Activated CD4-positive, alpha-beta memory T cell treated with anti-CD3 and anti-CD28 coated beads for 36 hours (primary cell): ENCODE measurements around the gene NIPAL1. TPM values are rescaled to one million over a fixed set of nuclear protein-coding genes. Genes with fewer than 3 reads are reported as not detected.

Source experiments
- CTCF ChIA-PET: fragments of 350-600 bp; sonication (Branson Sonifier 250); formaldehyde crosslinking; loops from one replicate; lab custom pipeline; 2021; ENCODE audit warnings: antibody characterized with exemption, inconsistent platforms; lab: Charles Lee
- POLR2A ChIA-PET: fragments of 350-600 bp; sonication (Branson Sonifier 250); formaldehyde crosslinking; loops from one replicate; lab custom pipeline; 2021; ENCODE audit warnings: antibody characterized with exemption; lab: Charles Lee
- DNase-seq: peaks from one replicate; pipeline ENCODE4 v3.0.0-alpha.2; 2020
- H3K27ac Mint-ChIP-seq: one replicate; pipeline ENCODE4 v1.8.0; 2021; ENCODE audit warnings: mixed read lengths
- H3K27me3 Mint-ChIP-seq: one replicate; pipeline ENCODE4 v1.8.0; 2021; ENCODE audit warnings: mixed read lengths
- H3K36me3 Mint-ChIP-seq: one replicate; pipeline ENCODE4 v1.8.0; 2021; ENCODE audit warnings: mixed read lengths
- H3K4me1 Mint-ChIP-seq: one replicate; pipeline ENCODE4 v1.8.0; 2021; ENCODE audit warnings: low read depth, mixed read lengths
- H3K4me3 Mint-ChIP-seq: one replicate; pipeline ENCODE4 v1.8.0; 2021; ENCODE audit warnings: mild to moderate bottlenecking, mixed read lengths
- H3K9me3 Mint-ChIP-seq: one replicate; pipeline ENCODE4 v1.8.0; 2021; ENCODE audit warnings: mixed read lengths
- intact Hi-C: fragments of 100-400 bp; cut with micrococcal nuclease; formaldehyde crosslinking; loops from one replicate; pipeline ENCODE4 v1.15.1; 2023
- total RNA-seq, 2 experiments: library from RNA; stranded (reverse); gene quantifications; one replicate each; pipeline ENCODE4 v1.2.3, GENCODE V29; 2021

The NIPAL1 gene
- total RNA-seq, 2 experiments from 2014 or later = 1.3 to 1.9 TPM

DNA sequence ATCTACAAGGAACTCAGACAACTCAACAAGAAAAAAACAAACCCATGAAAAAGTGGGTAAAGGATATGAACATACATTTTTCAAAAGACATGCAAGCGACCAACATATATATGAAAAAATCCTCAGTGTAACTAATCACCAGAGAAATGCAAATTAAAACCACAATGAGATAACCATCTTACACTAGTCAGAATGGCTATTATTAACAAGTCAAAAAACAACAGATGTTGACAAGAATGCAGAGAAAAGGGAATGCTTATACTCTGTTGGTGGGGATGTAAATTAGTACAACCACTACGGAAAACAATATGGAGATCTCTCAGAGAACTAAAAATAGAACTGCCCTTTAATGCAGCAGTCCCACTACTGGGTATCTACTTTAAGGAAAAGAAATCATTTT is 12.1 kb downstream of the NIPAL1 start:
- Mint-ChIP-seq H3K9me3 (no peaks in the 10 kb centered on the region), H3K27me3 (peaks cover 10% of the 10 kb centered on the region), H3K27ac (no peak overlapping the region), H3K4me3 (no peak overlapping the region), H3K36me3 (no peaks in the 10 kb centered on the region), H3K4me1 (peaks cover 21% of the 10 kb centered on the region)
- CTCF ChIA-PET = interaction anchor here (1.6 kb wide), 1 partner anchor 58 kb away, joined by 3 read pairs; no protein-coding TSS in a partner anchor
- POLR2A ChIA-PET = interaction anchor here (0.7 kb wide), 1 partner anchor 13 kb away, joined by 3 read pairs; no protein-coding TSS in a partner anchor
- DNase-seq = no peak
- intact Hi-C loops = no loop called here

DNA sequence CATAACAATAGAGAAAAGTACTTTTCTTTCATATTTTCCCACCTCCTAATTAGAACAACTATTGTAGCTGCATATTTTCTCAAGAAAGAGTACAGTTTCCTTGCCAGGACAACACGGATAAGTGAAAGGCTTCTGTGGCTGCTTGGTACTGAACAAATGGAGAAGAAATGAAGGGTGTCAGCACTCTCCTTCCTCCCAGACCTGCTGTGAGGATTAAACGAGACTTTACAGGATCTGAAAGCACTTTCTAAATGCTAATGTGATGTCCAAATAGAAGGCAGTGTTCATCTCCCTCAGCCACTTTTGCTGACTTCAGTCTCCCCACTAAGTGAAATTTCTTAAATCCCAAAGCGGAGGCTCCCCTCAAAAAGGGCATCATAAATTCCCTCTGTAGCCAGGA is 13.9 kb downstream of the NIPAL1 start:
- H3K9me3 Mint-ChIP-seq = no peaks in the 10 kb centered on the region
- no peak overlapping the region for H3K4me3 Mint-ChIP-seq
- H3K4me1 Mint-ChIP-seq = peaks cover 36% of the 10 kb centered on the region
- H3K27me3 Mint-ChIP-seq = peaks cover 4% of the 10 kb centered on the region
- no peaks in the 10 kb centered on the region for H3K36me3 Mint-ChIP-seq
- no peak overlapping the region for H3K27ac Mint-ChIP-seq
- DNase-seq = no peak
- CTCF ChIA-PET = no interaction called here
- POLR2A ChIA-PET = no interaction called here
- intact Hi-C loops = no loop called here

DNA sequence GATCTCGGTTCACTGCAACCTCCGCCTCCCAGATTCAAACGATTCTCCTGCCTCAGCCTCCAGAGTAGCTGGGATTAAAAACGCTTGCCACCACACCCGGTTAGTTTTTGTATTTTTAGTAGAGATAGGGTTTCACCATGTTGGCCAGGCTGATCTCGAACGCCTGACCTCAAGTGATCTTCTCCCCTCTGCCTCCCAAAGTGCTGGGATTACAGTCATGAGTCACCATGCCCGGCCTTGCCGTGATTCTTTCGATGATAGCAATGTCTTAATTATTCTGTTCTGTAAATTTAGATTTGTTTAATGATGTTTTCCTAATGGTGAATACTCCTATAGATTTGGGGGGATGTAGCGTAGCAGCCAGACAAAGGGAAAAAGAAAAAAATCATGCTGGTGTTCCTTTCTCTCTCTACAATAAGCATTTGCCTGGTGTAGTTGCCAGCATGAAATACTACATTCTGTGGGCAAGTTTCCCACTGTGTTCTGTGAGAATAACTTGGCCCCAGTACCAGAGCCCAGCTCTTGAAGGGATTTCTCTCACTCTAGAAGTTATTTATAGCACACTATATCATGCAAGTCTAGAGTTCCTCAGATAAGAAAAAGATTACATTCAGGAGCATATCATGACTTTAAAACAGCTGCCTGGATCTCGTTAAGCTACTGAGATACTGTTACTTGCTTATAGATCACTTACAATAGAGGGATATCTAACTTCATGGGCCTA is 15.4 kb downstream of the NIPAL1 start:
- ChIA-PET POLR2A (no interaction called here), CTCF (interaction anchor here (0.8 to 5.7 kb wide), 7 partner anchors 15 to 288 kb away, joined by 3 to 87 read pairs (median 16); partner anchors contain the start of gene CORIN)
- Mint-ChIP-seq H3K4me3 (no peak overlapping the region), H3K36me3 (peaks cover 2% of the 10 kb centered on the region), H3K9me3 (peaks cover 3% of the 10 kb centered on the region), H3K27me3 (peaks cover 4% of the 10 kb centered on the region), H3K4me1 (peaks cover 48% of the 10 kb centered on the region), H3K27ac (no peak overlapping the region)
- intact Hi-C loops = loop anchor here (2.0 kb wide), 1 partner anchor 55 kb away; no protein-coding TSS in a partner anchor
- no peak for DNase-seq

DNA sequence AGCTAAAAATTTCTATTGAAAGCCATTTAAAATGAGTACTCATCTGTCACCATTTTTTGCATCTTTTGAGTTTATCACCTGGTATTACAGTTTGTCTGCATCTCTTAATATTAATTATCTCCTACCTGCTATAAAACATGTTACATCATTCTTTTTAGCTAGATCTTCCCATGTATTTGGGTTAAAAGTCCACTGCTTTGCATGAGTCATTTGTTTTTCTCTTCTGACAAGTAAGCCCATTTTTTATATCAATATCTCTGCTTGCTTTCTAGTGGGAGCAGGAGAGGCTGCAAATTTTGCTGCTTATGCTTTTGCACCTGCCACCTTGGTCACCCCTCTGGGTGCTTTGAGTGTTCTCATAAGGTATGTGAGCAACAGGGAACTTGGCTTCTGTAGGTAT is 16.1 kb downstream of the NIPAL1 start:
- no peak overlapping the region for H3K4me3 Mint-ChIP-seq
- CTCF ChIA-PET = interaction anchor here (0.8 to 5.7 kb wide), 8 partner anchors 14 to 287 kb away, joined by 3 to 87 read pairs (median 10); partner anchors contain the start of gene CORIN
- H3K9me3 Mint-ChIP-seq = peaks cover 3% of the 10 kb centered on the region
- peaks cover 2% of the 10 kb centered on the region for H3K36me3 Mint-ChIP-seq
- H3K27me3 Mint-ChIP-seq = peaks cover 4% of the 10 kb centered on the region
- intact Hi-C loops = loop anchor here (2.0 kb wide), 1 partner anchor 54 kb away; no protein-coding TSS in a partner anchor
- DNase-seq = no peak
- peaks cover 49% of the 10 kb centered on the region for H3K4me1 Mint-ChIP-seq
- POLR2A ChIA-PET = no interaction called here
- H3K27ac Mint-ChIP-seq = no peak overlapping the region

DNA sequence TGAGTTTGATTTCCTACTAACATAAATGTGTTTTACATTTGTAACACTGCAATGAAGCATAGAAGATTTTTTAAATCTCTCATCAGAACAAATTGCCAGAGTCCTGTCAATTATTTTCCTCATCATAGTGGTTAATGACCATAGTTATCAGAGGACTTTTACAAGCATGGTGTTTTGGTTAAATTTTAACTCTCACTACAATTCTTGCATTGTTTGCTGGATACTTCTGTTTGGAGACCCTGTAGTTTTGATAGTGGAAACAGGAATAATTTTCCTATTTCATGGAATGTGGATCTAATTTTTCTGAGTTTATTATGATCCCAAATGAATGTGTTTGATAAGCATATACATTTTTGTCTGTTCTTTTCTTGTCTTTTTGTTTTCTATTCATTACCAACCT is 16.8 kb downstream of the NIPAL1 start:
- peaks cover 3% of the 10 kb centered on the region for H3K9me3 Mint-ChIP-seq
- intact Hi-C loops = loop anchor here (2.0 kb wide), 1 partner anchor 53 kb away; no protein-coding TSS in a partner anchor
- H3K4me1 Mint-ChIP-seq = peaks cover 42% of the 10 kb centered on the region
- H3K4me3 Mint-ChIP-seq = no peak overlapping the region
- H3K36me3 Mint-ChIP-seq = peaks cover 2% of the 10 kb centered on the region
- POLR2A ChIA-PET = no interaction called here
- CTCF ChIA-PET = interaction anchor here (1.2 to 5.7 kb wide), 13 partner anchors 9 to 106 kb away, joined by 3 to 87 read pairs (median 16); no protein-coding TSS in a partner anchor
- H3K27ac Mint-ChIP-seq = no peak overlapping the region
- no peak for DNase-seq
- peaks cover 4% of the 10 kb centered on the region for H3K27me3 Mint-ChIP-seq

DNA sequence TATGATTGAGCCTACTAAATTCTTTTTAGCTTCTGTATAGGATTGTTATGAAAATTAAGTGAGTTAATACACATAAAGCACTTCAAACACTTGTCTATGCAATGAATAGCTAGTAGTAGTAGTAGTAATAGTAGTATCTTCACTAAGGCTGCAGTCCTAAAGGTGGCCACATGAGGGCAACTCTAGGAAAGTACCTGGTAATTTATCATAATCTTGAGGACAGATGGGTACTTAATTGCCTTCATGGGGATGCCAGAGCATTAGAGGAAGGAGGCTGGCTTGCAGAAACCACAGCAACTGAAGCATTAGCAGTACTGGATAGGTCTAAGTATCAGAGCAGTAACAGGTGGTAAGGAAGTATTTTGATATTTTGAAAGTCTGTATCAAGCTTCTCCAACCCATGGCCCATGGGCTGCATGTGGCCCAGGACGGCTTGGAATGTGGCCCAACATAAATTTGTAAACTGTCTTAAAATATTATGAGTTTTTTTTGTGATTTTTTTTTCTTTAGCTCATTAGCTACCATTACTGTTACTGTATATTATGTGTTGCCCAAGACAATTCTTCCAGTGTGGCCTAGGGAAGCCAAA is 17.3 kb downstream of the NIPAL1 start:
- H3K27ac Mint-ChIP-seq = no peak overlapping the region
- peaks cover 2% of the 10 kb centered on the region for H3K36me3 Mint-ChIP-seq

DNA sequence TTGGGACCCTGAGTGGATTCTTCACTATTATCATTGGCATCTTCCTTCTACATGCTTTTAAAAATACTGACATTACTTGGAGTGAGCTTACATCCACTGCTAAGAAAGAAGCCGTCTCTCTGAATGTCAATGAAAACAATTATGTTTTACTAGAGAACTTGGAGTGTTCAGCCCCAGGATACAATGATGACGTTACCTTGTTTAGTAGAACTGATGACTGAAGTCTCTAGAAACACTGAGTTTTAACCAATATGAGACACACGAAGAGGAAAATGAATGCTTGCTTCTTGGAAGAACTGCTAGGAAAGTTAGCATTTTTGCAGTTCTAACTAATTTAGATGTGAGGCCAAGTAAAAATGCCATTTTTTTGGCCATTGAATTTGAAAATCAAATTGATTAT is 19.4 kb downstream of the NIPAL1 start:
- peaks cover 34% of the 10 kb centered on the region for H3K4me1 Mint-ChIP-seq
- DNase-seq = no peak
- H3K27ac Mint-ChIP-seq = peak overlapping the region; percentile 90
- H3K9me3 Mint-ChIP-seq = peaks cover 3% of the 10 kb centered on the region
- H3K27me3 Mint-ChIP-seq = peaks cover 2% of the 10 kb centered on the region
- intact Hi-C loops = loop anchor here (1.0 to 5.0 kb wide), 14 partner anchors 9 to 305 kb away; partner anchors contain the start of genes CNGA1, CORIN, NFXL1 and NIPAL1
- CTCF ChIA-PET = interaction anchor here (1.0 to 5.7 kb wide), 13 partner anchors 8 to 197 kb away, joined by 3 to 87 read pairs (median 15); no protein-coding TSS in a partner anchor
- POLR2A ChIA-PET = interaction anchor here (0.9 to 2.3 kb wide), 12 partner anchors 9 to 197 kb away, joined by 3 to 10 read pairs (median 4); partner anchors contain the start of genes CNGA1, NIPAL1 and TXK
- peaks cover 2% of the 10 kb centered on the region for H3K36me3 Mint-ChIP-seq
- no peak overlapping the region for H3K4me3 Mint-ChIP-seq

More for the DNA sequence above, 17.3 kb downstream of the NIPAL1 start:
- Mint-ChIP-seq H3K4me1 (peaks cover 37% of the 10 kb centered on the region), H3K4me3 (no peak overlapping the region), H3K9me3 (peaks cover 3% of the 10 kb centered on the region), H3K27me3 (peaks cover 6% of the 10 kb centered on the region)
- POLR2A ChIA-PET = interaction anchor here (0.9 kb wide), 1 partner anchor 32 kb away, joined by 3 read pairs; no protein-coding TSS in a partner anchor
- intact Hi-C loops = loop anchor here (2.0 kb wide), 1 partner anchor 53 kb away; no protein-coding TSS in a partner anchor
- CTCF ChIA-PET = interaction anchor here (0.9 to 5.7 kb wide), 20 partner anchors 8 to 106 kb away, joined by 3 to 87 read pairs (median 8); no protein-coding TSS in a partner anchor
- peak; percentile 69 for DNase-seq

DNA sequence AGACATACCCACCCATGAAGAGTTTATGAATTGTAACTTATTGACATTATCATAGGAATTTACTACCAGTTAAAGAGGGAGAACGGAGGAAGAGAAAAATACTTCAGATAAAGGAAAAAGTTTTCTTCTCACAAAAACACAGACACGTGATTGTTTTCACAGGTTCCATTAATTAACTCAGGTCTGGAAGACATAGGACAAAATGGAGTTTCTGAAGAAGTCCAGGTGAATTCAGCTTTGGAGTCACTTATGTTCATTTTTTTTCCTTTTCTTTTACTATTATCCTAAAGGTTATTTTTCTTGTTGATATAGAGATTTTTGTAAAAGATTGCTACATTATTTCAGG is 20.5 kb downstream of the NIPAL1 start:
- POLR2A ChIA-PET = interaction anchor here (0.9 to 2.3 kb wide), 6 partner anchors 11 to 99 kb away, joined by 3 to 10 read pairs (median 5); partner anchors contain the start of genes CNGA1, NIPAL1 and TXK
- Mint-ChIP-seq H3K36me3 (peaks cover 2% of the 10 kb centered on the region), H3K27me3 (peaks cover 7% of the 10 kb centered on the region), H3K4me3 (no peak overlapping the region), H3K27ac (no peak overlapping the region), H3K9me3 (peaks cover 3% of the 10 kb centered on the region), H3K4me1 (peaks cover 42% of the 10 kb centered on the region)
- intact Hi-C loops = loop anchor here (2.0 to 5.0 kb wide), 3 partner anchors 58 to 200 kb away; partner anchors contain the start of genes CORIN and NFXL1
- DNase-seq = no peak
- CTCF ChIA-PET = interaction anchor here (1.1 to 5.7 kb wide), 8 partner anchors 9 to 198 kb away, joined by 3 to 87 read pairs (median 6); no protein-coding TSS in a partner anchor

DNA sequence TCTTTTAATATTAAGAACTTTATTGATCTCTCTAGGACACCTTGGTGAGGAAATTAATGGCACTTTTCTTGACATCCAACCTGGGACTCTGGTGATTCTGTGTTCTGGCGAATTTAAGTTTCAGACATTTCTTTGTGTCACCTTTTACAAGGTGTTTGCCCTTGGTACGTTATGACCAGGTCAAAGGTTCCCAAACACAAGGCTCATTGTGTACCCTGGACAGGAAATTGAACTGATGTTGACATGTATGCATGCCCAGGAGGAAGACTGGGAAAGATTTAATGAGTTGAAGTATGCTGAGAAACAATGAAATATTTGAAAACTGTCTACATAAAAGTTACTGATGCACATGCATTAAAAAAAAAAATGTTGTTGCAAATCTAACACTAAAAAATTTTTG is 22.1 kb downstream of the NIPAL1 start:
- Mint-ChIP-seq H3K27ac (no peak overlapping the region), H3K27me3 (peaks cover 16% of the 10 kb centered on the region), H3K36me3 (peaks cover 2% of the 10 kb centered on the region), H3K4me3 (no peak overlapping the region), H3K4me1 (peaks cover 55% of the 10 kb centered on the region), H3K9me3 (peaks cover 3% of the 10 kb centered on the region)
- no peak for DNase-seq
- ChIA-PET CTCF (interaction anchor here (5.4 kb wide), 1 partner anchor 71 kb away, joined by 33 read pairs; no protein-coding TSS in a partner anchor), POLR2A (no interaction called here)
- intact Hi-C loops = loop anchor here (5.0 kb wide), 2 partner anchors 126 to 201 kb away; partner anchors contain the start of genes CORIN and NFXL1

DNA sequence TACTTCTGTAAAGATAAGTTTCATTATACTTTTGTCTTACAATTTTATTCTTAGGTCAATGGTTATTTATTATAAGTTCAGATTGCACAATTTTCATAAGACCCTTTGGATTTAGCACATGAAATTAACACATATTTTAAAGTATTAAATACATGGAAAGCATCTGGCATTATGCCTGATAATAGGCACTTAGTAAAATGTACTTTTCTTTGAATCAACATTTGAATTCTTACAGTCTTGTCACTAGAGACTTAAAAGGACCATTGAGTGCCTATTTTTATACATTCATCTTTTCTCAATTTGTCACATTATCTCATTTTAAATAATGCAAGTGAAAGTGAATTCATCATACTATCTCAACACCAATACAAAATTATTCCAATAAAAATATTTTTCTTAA is 23.0 kb downstream of the NIPAL1 start:
- peaks cover 2% of the 10 kb centered on the region for H3K36me3 Mint-ChIP-seq
- peaks cover 56% of the 10 kb centered on the region for H3K4me1 Mint-ChIP-seq
- no peak overlapping the region for H3K27ac Mint-ChIP-seq
- ChIA-PET CTCF (no interaction called here), POLR2A (no interaction called here)
- no peak for DNase-seq
- peaks cover 3% of the 10 kb centered on the region for H3K9me3 Mint-ChIP-seq
- intact Hi-C loops = loop anchor here (5.0 kb wide), 2 partner anchors 127 to 202 kb away; partner anchors contain the start of genes CORIN and NFXL1
- H3K27me3 Mint-ChIP-seq = peaks cover 20% of the 10 kb centered on the region
- no peak overlapping the region for H3K4me3 Mint-ChIP-seq

DNA sequence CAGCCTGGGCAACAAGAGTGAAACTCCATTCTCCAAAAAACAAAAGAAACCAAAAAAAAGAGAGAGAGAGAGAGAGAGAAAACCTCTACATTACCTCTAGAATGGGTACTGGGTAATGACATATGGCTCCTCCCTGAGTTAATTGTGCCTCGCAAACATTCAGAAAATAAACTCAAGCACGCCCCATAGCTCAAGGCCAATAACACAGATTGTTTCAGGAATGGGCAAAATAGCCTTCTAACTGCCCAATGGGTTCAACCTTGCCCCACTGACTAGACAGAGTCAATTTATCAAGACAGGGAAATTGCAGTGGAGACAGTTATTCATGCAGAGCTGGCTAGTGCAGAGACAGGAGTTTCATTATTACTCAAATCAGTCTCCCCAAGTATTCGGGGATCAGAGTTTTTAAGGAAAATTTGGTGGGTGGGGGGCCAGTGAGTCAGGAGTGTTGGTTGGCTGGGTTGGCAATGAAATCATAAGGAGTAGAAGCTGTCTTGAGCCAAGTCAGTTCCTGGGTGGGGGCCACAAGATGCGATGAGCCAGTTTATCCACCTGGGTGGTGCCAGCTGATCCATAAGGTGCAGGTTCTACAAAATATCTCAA is 25.1 kb downstream of the NIPAL1 start:
- Mint-ChIP-seq H3K4me1 (peaks cover 52% of the 10 kb centered on the region), H3K27me3 (peaks cover 29% of the 10 kb centered on the region), H3K36me3 (no peaks in the 10 kb centered on the region), H3K9me3 (peaks cover under 1% of the 10 kb centered on the region), H3K4me3 (no peak overlapping the region), H3K27ac (no peak overlapping the region)
- ChIA-PET CTCF (interaction anchor here (0.8 to 2.1 kb wide), 3 partner anchors 14 to 46 kb away, joined by 3 to 6 read pairs (median 5); no protein-coding TSS in a partner anchor), POLR2A (interaction anchor here (0.6 kb wide), 1 partner anchor 872 kb away, joined by 3 read pairs; no protein-coding TSS in a partner anchor)
- intact Hi-C loops = no loop called here
- DNase-seq = peak; percentile 40
